Endothelial cell of umbilical vein (primary cell): ENCODE data around the gene SUMF1. TPM values are rescaled to one million over a fixed set of nuclear protein-coding genes. Genes with fewer than 3 reads are reported as not detected.
A peak's percentile ranks its signal among the peaks of the same experiment; 100 is the strongest.

Experiments
- BruUV-seq: library from RNA; stranded (reverse); fragments of 400-500 nt; replicated peaks from 2 replicates; lab custom pipeline; 2021; lab: Mats Ljungman, UMichigan
- CTCF ChIA-PET: fragments of 300-600, 350-600 bp; sonication (Branson Sonifier 250); formaldehyde crosslinking; loops from one replicate; lab custom pipeline; 2021; ENCODE audit warnings: antibody characterized with exemption, inconsistent platforms; lab: Charles Lee
- POLR2A ChIA-PET: fragments of 300-600, 350-600 bp; sonication (Branson Sonifier 250); formaldehyde crosslinking; loops from one replicate; lab custom pipeline; 2021; ENCODE audit warnings: antibody characterized with exemption, inconsistent platforms; lab: Charles Lee
- DNase-seq: peaks from one replicate; pipeline ENCODE4 v3.0.0-alpha.2; 2011; ENCODE audit warnings: low read depth, low spot score
- FAIRE-seq: peaks from 2 replicates; lab custom pipeline; 2011; peaks lifted over from hg19 to GRCh38; lab: Jason Lieb, UNC
- H2AFZ ChIP-seq: 2 replicates; pipeline ENCODE4 v1.6.0; 2012; ENCODE audit warnings: low read depth, low read length, control low read depth, inconsistent platforms
- H3K27ac ChIP-seq: 2 replicates; pipeline ENCODE4 v1.5.1; 2011; ENCODE audit warnings: low read depth, mild to moderate bottlenecking, control low read depth, low read length, moderate library complexity; ENCODE audit not compliant: insufficient read depth
- H3K27me3 ChIP-seq, 2 experiments: 2 replicates each; pipeline versions ENCODE4 v1.6.0 to v1.6.1; 2011; ENCODE audit warnings: low read length in 2 of 2, mixed read lengths in 1 of 2; ENCODE audit not compliant: control insufficient read depth in 2 of 2, insufficient read depth in 2 of 2
- H3K36me3 ChIP-seq, 2 experiments: 2 replicates in 1 of 2; 3 replicates in 1 of 2; pipeline ENCODE4 v1.5.1; 2011; ENCODE audit warnings: low read length in 2 of 2, mild to moderate bottlenecking in 1 of 2, moderate library complexity in 1 of 2; ENCODE audit not compliant: control insufficient read depth in 2 of 2, insufficient read depth in 2 of 2; ENCODE audit errors: extremely low read depth in 1 of 2
- H3K4me1 ChIP-seq: 3 replicates; pipeline ENCODE4 v1.5.1; 2011; ENCODE audit warnings: mild to moderate bottlenecking, low read length; ENCODE audit not compliant: control insufficient read depth, insufficient read depth; ENCODE audit errors: extremely low read depth
- H3K4me2 ChIP-seq: 2 replicates; pipeline ENCODE4 v1.6.1; 2011; ENCODE audit warnings: low read length, control low read depth, mixed read lengths; ENCODE audit not compliant: insufficient read depth
- H3K4me3 ChIP-seq, 3 experiments: fragments of 200-600 bp in 1 of 3; sonication (generic), shearing (Covaris generic) in 1 of 3; replicated peaks in 1 of 3; 2 replicates each; pipeline ENCODE4 v1.5.1; 2011 to 2016; ENCODE audit warnings: control low read depth in 3 of 3, low read length in 3 of 3, mild to moderate bottlenecking in 2 of 3, inconsistent platforms in 1 of 3, low read depth in 1 of 3, moderate library complexity in 1 of 3; ENCODE audit not compliant: insufficient read depth in 1 of 3
- H3K79me2 ChIP-seq: 2 replicates; pipeline ENCODE4 v1.6.0; 2012; ENCODE audit warnings: low read length, inconsistent platforms; ENCODE audit not compliant: control insufficient read depth, insufficient read depth
- H3K9ac ChIP-seq: replicated peaks from 2 replicates; pipeline ENCODE3; 2011; ENCODE audit warnings: low read length, control low read depth; ENCODE audit not compliant: insufficient read depth; ENCODE audit errors: extremely low read depth
- H3K9me1 ChIP-seq: replicated peaks from 3 replicates; pipeline ENCODE4 v1.6.0; 2011; ENCODE audit warnings: mild to moderate bottlenecking, low read length; ENCODE audit not compliant: control insufficient read depth, insufficient read depth; ENCODE audit errors: extremely low read depth
- H3K9me3 ChIP-seq: replicated peaks from 2 replicates; pipeline ENCODE4 v1.5.1; 2012; ENCODE audit warnings: low read length, inconsistent platforms; ENCODE audit not compliant: control insufficient read depth, insufficient read depth
- H4K20me1 ChIP-seq: replicated peaks from 2 replicates; pipeline ENCODE3; 2011; ENCODE audit warnings: mild to moderate bottlenecking, low read length; ENCODE audit not compliant: control insufficient read depth, insufficient read depth; ENCODE audit errors: extremely low read depth
- CTCF ChIP-seq, 2 donors: IDR thresholded peaks; 1 replicate in 1 of 2; 2 replicates in 1 of 2; pipeline ENCODE4 v1.5.1; 2011; ENCODE audit warnings: low read length in 2 of 2, mild to moderate bottlenecking in 2 of 2, moderate library complexity in 2 of 2, control low read depth in 1 of 2, inconsistent platforms in 1 of 2, low read depth in 1 of 2; ENCODE audit not compliant: insufficient read depth in 1 of 2; ENCODE audit errors: extremely low read depth in 1 of 2
- EZH2 ChIP-seq: IDR thresholded peaks from 2 replicates; pipeline ENCODE4 v1.6.1; 2012; ENCODE audit warnings: borderline replicate concordance, low read depth, mild to moderate bottlenecking, moderate library complexity, low read length, inconsistent platforms; ENCODE audit not compliant: severe bottlenecking
- FOS ChIP-seq: IDR thresholded peaks from 2 replicates; pipeline ENCODE4 v1.6.1; 2011; ENCODE audit warnings: mild to moderate bottlenecking, low read length, moderate library complexity, borderline replicate concordance; ENCODE audit not compliant: insufficient read depth
- GATA2 ChIP-seq: IDR thresholded peaks from 2 replicates; pipeline ENCODE4 v1.7.0; 2011; ENCODE audit warnings: low read depth, mild to moderate bottlenecking, moderate library complexity, mixed read lengths, low read length; ENCODE audit not compliant: insufficient read length, insufficient read depth
- MAX ChIP-seq: IDR thresholded peaks from 2 replicates; pipeline ENCODE4 v1.6.1; 2011; ENCODE audit not compliant: insufficient read depth, insufficient read length
- POLR2A ChIP-seq: IDR thresholded peaks from 2 replicates; pipeline ENCODE4 v1.6.1; 2012; ENCODE audit warnings: low read depth, mild to moderate bottlenecking, control low read depth, low read length
- POLR2AphosphoS5 ChIP-seq: IDR thresholded peaks from 2 replicates; pipeline ENCODE4 v1.6.1; 2012; ENCODE audit warnings: low read depth, mild to moderate bottlenecking, control low read depth, low read length, moderate library complexity; ENCODE audit not compliant: insufficient read depth
- dilution Hi-C: fragments of 300-500 bp; cut with MboI; formaldehyde crosslinking; loops from one replicate; pipeline ENCODE4 v1.15.0; 2019; ENCODE audit warnings: low sequenced_read_pairs; ENCODE audit not compliant: extremely low pct_ligation_motif_present
- intact Hi-C: fragments of 100-400 bp; cut with micrococcal nuclease; formaldehyde crosslinking; loops from one replicate; pipeline ENCODE4 v1.10.0; 2022
- polyA plus RNA-seq, 4 experiments: library from polyadenylated mRNA; depleted of rRNA in 3 of 4; stranded (reverse) in 3 of 4; unstranded in 1 of 4; fragments of >200 nt; gene quantifications; 2 replicates each; pipeline versions ENCODE4 v1.2.1 to v1.2.3, GENCODE V29; 2011 to 2012; ENCODE audit warnings: missing spikeins in 1 of 4
- total RNA-seq: library from RNA; stranded (reverse); gene quantifications from 2 replicates; pipeline ENCODE4 v1.2.3, GENCODE V29; 2021

The SUMF1 gene
- total and polyA plus RNA-seq, 2 donors (not counting 3 experiments of a cell fraction or from before 2014, with no cell fraction given) = 31.5 to 46.8 TPM

GRCh38 chr3:4409971-4410573, 57.0 kb downstream of the SUMF1 start:
- H4K20me1 ChIP-seq = no peaks in the 10 kb centered on the region
- peak overlapping the region; percentile 42 for H3K4me2 ChIP-seq
- POLR2A ChIA-PET = no interaction called here
- TF ChIP-seq FOS = peak; percentile 40
- no peak for TF ChIP-seq CTCF (IDR thresholded peaks at IDR 0.05; ENCODE audit: extremely low read depth in 1 of 2, insufficient read depth in 1 of 2, low read depth in 1 of 2, low read length in 2 of 2)
- no peak for TF ChIP-seq POLR2A
- TF ChIP-seq POLR2AphosphoS5 = no peak
- CTCF ChIA-PET = interaction anchor here (1.0 to 2.6 kb wide), 4 partner anchors 12 to 224 kb away, joined by 4 to 9 read pairs (median 4); no protein-coding TSS in a partner anchor
- no peaks in the 10 kb centered on the region for H3K27me3 ChIP-seq
- intact Hi-C loops (loop anchor here (5.0 kb wide), 1 partner anchor 82 kb away; the partner anchor contains the start of gene ITPR1), dilution Hi-C loops (no loop called here)
- DNase-seq (peak; percentile 42), FAIRE-seq (peak; percentile 85)
- H3K79me2 ChIP-seq = no peaks in the 10 kb centered on the region
- no peaks in the 10 kb centered on the region for H3K9me1 ChIP-seq
- H3K9ac ChIP-seq = no peak overlapping the region
- no peak overlapping the region for H3K4me3 ChIP-seq
- H2AFZ ChIP-seq = no peak overlapping the region
- H3K4me1 ChIP-seq = peaks cover 11% of the 10 kb centered on the region
- no TSS peak for BruUV-seq
- no peak overlapping the region for H3K27ac ChIP-seq
- H3K9me3 ChIP-seq = no peaks in the 10 kb centered on the region
- H3K36me3 ChIP-seq = no peaks in the 10 kb centered on the region

- no TSS peak for BruUV-seq
- no peak for DNase-seq
- FAIRE-seq = peak; percentile 70
- dilution Hi-C loops = no loop called here
- Histone ChIP-seq H3K4me1 (peaks cover 11% of the 10 kb centered on the region), H3K4me2 (no peak overlapping the region), H3K79me2 (no peaks in the 10 kb centered on the region), H3K27ac (no peak overlapping the region), H3K9me1 (no peaks in the 10 kb centered on the region), H3K9ac (no peak overlapping the region), H3K36me3 (no peaks in the 10 kb centered on the region), H3K4me3 (no peak overlapping the region), H3K9me3 (no peaks in the 10 kb centered on the region), H4K20me1 (no peaks in the 10 kb centered on the region), H3K27me3 (no peaks in the 10 kb centered on the region), H2AFZ (no peak overlapping the region)
- no peak for TF ChIP-seq GATA2
- no peak for TF ChIP-seq EZH2
- no peak for TF ChIP-seq MAX
- TF ChIP-seq POLR2AphosphoS5 = no peak
- POLR2A ChIA-PET = no interaction called here
- intact Hi-C loops = no loop called here
- CTCF ChIA-PET = interaction anchor here (1.0 to 2.6 kb wide), 4 partner anchors 11 to 224 kb away, joined by 4 to 9 read pairs (median 4); no protein-coding TSS in a partner anchor
Measured at GRCh38 chr3:4409415-4409814, 57.7 kb downstream of the SUMF1 start.
